WTC11 (cell line): ENCODE data around the gene PLEKHB1. TPM values are rescaled to one million over a fixed set of nuclear protein-coding genes. Genes with fewer than 3 reads are reported as not detected.

Source experiments
- ATAC-seq: fragments of 200-7000 bp; cut with Tn5 transposase; 2 replicates; pipeline ENCODE4 v1.10.0; 2021; ENCODE audit warnings: mild to moderate bottlenecking, moderate library complexity
- CTCF ChIA-PET: fragments of 300-600 bp; sonication (Branson Sonifier 250); formaldehyde crosslinking; loops from one replicate; lab custom pipeline; 2021; ENCODE audit warnings: antibody characterized with exemption; lab: Charles Lee
- POLR2A ChIA-PET: fragments of 350-600 bp; sonication (Branson Sonifier 250); formaldehyde crosslinking; loops from one replicate; lab custom pipeline; 2021; ENCODE audit warnings: antibody characterized with exemption; lab: Charles Lee
- DNase-seq: peaks from one replicate; pipeline ENCODE4 v3.0.0; 2021; ENCODE audit warnings: low spot score
- H3K27ac Mint-ChIP-seq: 2 replicates; pipeline ENCODE4 v1.8.0; 2021; ENCODE audit warnings: mixed read lengths
- H3K27me3 Mint-ChIP-seq: 2 replicates; pipeline ENCODE4 v1.8.0; 2021; ENCODE audit warnings: low read depth, mild to moderate bottlenecking, moderate library complexity, mixed read lengths
- H3K36me3 Mint-ChIP-seq: 2 replicates; pipeline ENCODE4 v1.8.0; 2021; ENCODE audit warnings: mixed read lengths
- H3K4me1 Mint-ChIP-seq: 2 replicates; pipeline ENCODE4 v1.8.0; 2022; ENCODE audit warnings: mixed read lengths
- H3K4me3 Mint-ChIP-seq: 2 replicates; pipeline ENCODE4 v1.8.0; 2021; ENCODE audit warnings: mild to moderate bottlenecking, moderate library complexity, mixed read lengths
- H3K9me3 Mint-ChIP-seq: 2 replicates; pipeline ENCODE4 v1.8.0; 2021; ENCODE audit warnings: mixed read lengths
- ARID4B ChIP-seq: sonication (generic); formaldehyde crosslinking; IDR thresholded peaks from 2 replicates; pipeline ENCODE4 v1.8.0; 2023; ENCODE audit warnings: missing genetic modification reagents, mild to moderate bottlenecking, borderline replicate concordance
- ETV6 ChIP-seq: sonication (generic); formaldehyde crosslinking; IDR thresholded peaks from 2 replicates; pipeline ENCODE4 v1.8.1; 2022; ENCODE audit warnings: mild to moderate bottlenecking, missing genetic modification reagents
- FOXJ3 ChIP-seq: sonication (generic); formaldehyde crosslinking; IDR thresholded peaks from 2 replicates; pipeline ENCODE4 v1.9.0; 2021; ENCODE audit warnings: missing genetic modification reagents, mild to moderate bottlenecking, borderline replicate concordance
- FOXK1 ChIP-seq: sonication (generic); formaldehyde crosslinking; IDR thresholded peaks from 2 replicates; pipeline ENCODE4 v1.8.0; 2022; ENCODE audit warnings: mild to moderate bottlenecking, moderate library complexity, missing genetic modification reagents
- GABPB1 ChIP-seq: sonication (generic); formaldehyde crosslinking; IDR thresholded peaks from 2 replicates; pipeline ENCODE4 v1.8.1; 2023; ENCODE audit warnings: mild to moderate bottlenecking, missing genetic modification reagents
- KAT7 ChIP-seq: sonication (generic); formaldehyde crosslinking; IDR thresholded peaks from 2 replicates; pipeline ENCODE4 v1.8.1; 2023; ENCODE audit warnings: missing genetic modification reagents, mild to moderate bottlenecking, borderline replicate concordance
- NR1H2 ChIP-seq: sonication (generic); formaldehyde crosslinking; IDR thresholded peaks from 2 replicates; pipeline ENCODE4 v1.9.0; 2021; ENCODE audit warnings: mild to moderate bottlenecking, moderate library complexity, missing genetic modification reagents
- ZNF219 ChIP-seq: sonication (generic); formaldehyde crosslinking; IDR thresholded peaks from 2 replicates; pipeline ENCODE4 v1.8.0; 2023; ENCODE audit warnings: missing genetic modification reagents, mild to moderate bottlenecking, borderline replicate concordance
- ZNF232 ChIP-seq: sonication (generic); formaldehyde crosslinking; IDR thresholded peaks from 2 replicates; pipeline ENCODE4 v1.8.0; 2022; ENCODE audit warnings: mild to moderate bottlenecking, missing genetic modification reagents
- ZNF512 ChIP-seq: sonication (generic); formaldehyde crosslinking; IDR thresholded peaks from 2 replicates; pipeline ENCODE4 v1.8.1; 2022; ENCODE audit warnings: missing genetic modification reagents, borderline replicate concordance
- total RNA-seq: library from RNA; stranded (reverse); gene quantifications from 3 replicates; pipeline ENCODE4 v1.2.3, GENCODE V29; 2021
- TF ChIP-seq, protein P1 (sequence below): sonication (generic); formaldehyde crosslinking; IDR thresholded peaks from 2 replicates; pipeline ENCODE4 v1.8.0; 2022; ENCODE audit warnings: missing genetic modification reagents
- TF ChIP-seq, protein P2 (sequence below): sonication (generic); formaldehyde crosslinking; IDR thresholded peaks from 2 replicates; pipeline ENCODE4 v1.8.0; 2022; ENCODE audit warnings: mild to moderate bottlenecking, missing genetic modification reagents
- TF ChIP-seq, protein P3 (sequence below): sonication (generic); formaldehyde crosslinking; IDR thresholded peaks from 2 replicates; pipeline ENCODE4 v1.8.1; 2022; ENCODE audit warnings: low read depth, mild to moderate bottlenecking, moderate library complexity, missing genetic modification reagents, borderline replicate concordance
- TF ChIP-seq, protein P4 (sequence below): sonication (generic); formaldehyde crosslinking; IDR thresholded peaks from 2 replicates; pipeline ENCODE4 v1.8.1; 2022; ENCODE audit warnings: mild to moderate bottlenecking, missing genetic modification reagents, moderate library complexity, borderline replicate concordance
- TF ChIP-seq, protein P5 (sequence below): fragments of 250-450 bp; sonication (Bioruptor Pico); IDR thresholded peaks from 2 replicates; pipeline ENCODE4 v2.1.2; 2022; ENCODE audit warnings: mild to moderate bottlenecking, moderate library complexity
- TF ChIP-seq, protein P6 (sequence below): fragments of 250-450 bp; sonication (Bioruptor Pico); IDR thresholded peaks from 2 replicates; pipeline ENCODE4 v1.9.0; 2021; ENCODE audit warnings: mild to moderate bottlenecking, borderline replicate concordance

PLEKHB1 gene
- total RNA-seq, 1 experiment from 2014 or later: 12.0 TPM

DNA sequence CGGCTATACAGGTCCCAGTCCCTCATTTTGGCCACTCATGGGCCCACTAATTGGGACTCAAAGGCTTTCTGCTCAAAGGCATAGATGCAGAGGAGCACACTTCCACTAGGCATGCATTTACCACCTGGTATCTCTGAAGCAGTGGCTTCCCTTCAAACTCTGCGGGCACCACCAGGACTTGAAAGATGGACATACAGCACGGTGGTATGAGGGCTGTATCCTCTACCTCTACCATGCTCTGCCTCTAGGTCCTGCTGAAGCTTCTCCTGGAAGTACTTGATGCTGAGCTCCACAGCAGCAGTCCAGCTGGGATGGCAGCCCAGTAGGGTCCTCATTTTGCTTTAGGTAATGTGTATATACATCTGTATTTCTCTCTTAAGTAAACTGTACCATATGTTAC lies 64.6 kb downstream of the PLEKHB1 start:
- CTCF ChIA-PET: no interaction called here
- H3K4me1 Mint-ChIP-seq: no peaks in the 10 kb centered on the region
- ATAC-seq: no peak
- no peaks in the 10 kb centered on the region for H3K9me3 Mint-ChIP-seq
- H3K27me3 Mint-ChIP-seq: no peaks in the 10 kb centered on the region
- no peak overlapping the region for H3K4me3 Mint-ChIP-seq
- H3K36me3 Mint-ChIP-seq: peaks cover 20% of the 10 kb centered on the region
- DNase-seq: no peak
- no peak overlapping the region; the same call in 1 of the 2 replicates for H3K27ac Mint-ChIP-seq
- POLR2A ChIA-PET: no interaction called here
- TF ChIP-seq, protein P1, sequence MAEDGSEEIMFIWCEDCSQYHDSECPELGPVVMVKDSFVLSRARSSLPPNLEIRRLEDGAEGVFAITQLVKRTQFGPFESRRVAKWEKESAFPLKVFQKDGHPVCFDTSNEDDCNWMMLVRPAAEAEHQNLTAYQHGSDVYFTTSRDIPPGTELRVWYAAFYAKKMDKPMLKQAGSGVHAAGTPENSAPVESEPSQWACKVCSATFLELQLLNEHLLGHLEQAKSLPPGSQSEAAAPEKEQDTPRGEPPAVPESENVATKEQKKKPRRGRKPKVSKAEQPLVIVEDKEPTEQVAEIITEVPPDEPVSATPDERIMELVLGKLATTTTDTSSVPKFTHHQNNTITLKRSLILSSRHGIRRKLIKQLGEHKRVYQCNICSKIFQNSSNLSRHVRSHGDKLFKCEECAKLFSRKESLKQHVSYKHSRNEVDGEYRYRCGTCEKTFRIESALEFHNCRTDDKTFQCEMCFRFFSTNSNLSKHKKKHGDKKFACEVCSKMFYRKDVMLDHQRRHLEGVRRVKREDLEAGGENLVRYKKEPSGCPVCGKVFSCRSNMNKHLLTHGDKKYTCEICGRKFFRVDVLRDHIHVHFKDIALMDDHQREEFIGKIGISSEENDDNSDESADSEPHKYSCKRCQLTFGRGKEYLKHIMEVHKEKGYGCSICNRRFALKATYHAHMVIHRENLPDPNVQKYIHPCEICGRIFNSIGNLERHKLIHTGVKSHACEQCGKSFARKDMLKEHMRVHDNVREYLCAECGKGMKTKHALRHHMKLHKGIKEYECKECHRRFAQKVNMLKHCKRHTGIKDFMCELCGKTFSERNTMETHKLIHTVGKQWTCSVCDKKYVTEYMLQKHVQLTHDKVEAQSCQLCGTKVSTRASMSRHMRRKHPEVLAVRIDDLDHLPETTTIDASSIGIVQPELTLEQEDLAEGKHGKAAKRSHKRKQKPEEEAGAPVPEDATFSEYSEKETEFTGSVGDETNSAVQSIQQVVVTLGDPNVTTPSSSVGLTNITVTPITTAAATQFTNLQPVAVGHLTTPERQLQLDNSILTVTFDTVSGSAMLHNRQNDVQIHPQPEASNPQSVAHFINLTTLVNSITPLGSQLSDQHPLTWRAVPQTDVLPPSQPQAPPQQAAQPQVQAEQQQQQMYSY (CRISPR knock-in tag): no peak
- TF ChIP-seq ZNF219 (CRISPR knock-in tag) (no peak), ZNF232 (CRISPR knock-in tag) (no peak), FOXK1 (CRISPR knock-in tag) (no peak), GABPB1 (CRISPR knock-in tag) (no peak), KAT7 (CRISPR knock-in tag) (no peak), ARID4B (no peak), ZNF512 (CRISPR knock-in tag) (no peak), NR1H2 (CRISPR knock-in tag) (no peak), ETV6 (CRISPR knock-in tag) (no peak), FOXJ3 (CRISPR knock-in tag) (no peak)
- TF ChIP-seq, protein P2, sequence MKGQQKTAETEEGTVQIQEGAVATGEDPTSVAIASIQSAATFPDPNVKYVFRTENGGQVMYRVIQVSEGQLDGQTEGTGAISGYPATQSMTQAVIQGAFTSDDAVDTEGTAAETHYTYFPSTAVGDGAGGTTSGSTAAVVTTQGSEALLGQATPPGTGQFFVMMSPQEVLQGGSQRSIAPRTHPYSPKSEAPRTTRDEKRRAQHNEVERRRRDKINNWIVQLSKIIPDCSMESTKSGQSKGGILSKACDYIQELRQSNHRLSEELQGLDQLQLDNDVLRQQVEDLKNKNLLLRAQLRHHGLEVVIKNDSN (CRISPR knock-in tag): no peak
- TF ChIP-seq, protein P3, sequence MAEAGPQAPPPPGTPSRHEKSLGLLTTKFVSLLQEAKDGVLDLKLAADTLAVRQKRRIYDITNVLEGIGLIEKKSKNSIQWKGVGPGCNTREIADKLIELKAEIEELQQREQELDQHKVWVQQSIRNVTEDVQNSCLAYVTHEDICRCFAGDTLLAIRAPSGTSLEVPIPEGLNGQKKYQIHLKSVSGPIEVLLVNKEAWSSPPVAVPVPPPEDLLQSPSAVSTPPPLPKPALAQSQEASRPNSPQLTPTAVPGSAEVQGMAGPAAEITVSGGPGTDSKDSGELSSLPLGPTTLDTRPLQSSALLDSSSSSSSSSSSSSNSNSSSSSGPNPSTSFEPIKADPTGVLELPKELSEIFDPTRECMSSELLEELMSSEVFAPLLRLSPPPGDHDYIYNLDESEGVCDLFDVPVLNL (CRISPR knock-in tag): no peak
- TF ChIP-seq, protein P4, sequence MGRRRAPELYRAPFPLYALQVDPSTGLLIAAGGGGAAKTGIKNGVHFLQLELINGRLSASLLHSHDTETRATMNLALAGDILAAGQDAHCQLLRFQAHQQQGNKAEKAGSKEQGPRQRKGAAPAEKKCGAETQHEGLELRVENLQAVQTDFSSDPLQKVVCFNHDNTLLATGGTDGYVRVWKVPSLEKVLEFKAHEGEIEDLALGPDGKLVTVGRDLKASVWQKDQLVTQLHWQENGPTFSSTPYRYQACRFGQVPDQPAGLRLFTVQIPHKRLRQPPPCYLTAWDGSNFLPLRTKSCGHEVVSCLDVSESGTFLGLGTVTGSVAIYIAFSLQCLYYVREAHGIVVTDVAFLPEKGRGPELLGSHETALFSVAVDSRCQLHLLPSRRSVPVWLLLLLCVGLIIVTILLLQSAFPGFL: no peak
- TF ChIP-seq, protein P5, sequence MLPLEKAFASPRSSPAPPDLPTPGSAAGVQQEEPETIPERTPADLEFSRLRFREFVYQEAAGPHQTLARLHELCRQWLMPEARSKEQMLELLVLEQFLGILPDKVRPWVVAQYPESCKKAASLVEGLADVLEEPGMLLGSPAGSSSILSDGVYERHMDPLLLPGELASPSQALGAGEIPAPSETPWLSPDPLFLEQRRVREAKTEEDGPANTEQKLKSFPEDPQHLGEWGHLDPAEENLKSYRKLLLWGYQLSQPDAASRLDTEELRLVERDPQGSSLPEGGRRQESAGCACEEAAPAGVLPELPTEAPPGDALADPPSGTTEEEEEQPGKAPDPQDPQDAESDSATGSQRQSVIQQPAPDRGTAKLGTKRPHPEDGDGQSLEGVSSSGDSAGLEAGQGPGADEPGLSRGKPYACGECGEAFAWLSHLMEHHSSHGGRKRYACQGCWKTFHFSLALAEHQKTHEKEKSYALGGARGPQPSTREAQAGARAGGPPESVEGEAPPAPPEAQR (CRISPR knock-in tag): no peak
- TF ChIP-seq, protein P6, sequence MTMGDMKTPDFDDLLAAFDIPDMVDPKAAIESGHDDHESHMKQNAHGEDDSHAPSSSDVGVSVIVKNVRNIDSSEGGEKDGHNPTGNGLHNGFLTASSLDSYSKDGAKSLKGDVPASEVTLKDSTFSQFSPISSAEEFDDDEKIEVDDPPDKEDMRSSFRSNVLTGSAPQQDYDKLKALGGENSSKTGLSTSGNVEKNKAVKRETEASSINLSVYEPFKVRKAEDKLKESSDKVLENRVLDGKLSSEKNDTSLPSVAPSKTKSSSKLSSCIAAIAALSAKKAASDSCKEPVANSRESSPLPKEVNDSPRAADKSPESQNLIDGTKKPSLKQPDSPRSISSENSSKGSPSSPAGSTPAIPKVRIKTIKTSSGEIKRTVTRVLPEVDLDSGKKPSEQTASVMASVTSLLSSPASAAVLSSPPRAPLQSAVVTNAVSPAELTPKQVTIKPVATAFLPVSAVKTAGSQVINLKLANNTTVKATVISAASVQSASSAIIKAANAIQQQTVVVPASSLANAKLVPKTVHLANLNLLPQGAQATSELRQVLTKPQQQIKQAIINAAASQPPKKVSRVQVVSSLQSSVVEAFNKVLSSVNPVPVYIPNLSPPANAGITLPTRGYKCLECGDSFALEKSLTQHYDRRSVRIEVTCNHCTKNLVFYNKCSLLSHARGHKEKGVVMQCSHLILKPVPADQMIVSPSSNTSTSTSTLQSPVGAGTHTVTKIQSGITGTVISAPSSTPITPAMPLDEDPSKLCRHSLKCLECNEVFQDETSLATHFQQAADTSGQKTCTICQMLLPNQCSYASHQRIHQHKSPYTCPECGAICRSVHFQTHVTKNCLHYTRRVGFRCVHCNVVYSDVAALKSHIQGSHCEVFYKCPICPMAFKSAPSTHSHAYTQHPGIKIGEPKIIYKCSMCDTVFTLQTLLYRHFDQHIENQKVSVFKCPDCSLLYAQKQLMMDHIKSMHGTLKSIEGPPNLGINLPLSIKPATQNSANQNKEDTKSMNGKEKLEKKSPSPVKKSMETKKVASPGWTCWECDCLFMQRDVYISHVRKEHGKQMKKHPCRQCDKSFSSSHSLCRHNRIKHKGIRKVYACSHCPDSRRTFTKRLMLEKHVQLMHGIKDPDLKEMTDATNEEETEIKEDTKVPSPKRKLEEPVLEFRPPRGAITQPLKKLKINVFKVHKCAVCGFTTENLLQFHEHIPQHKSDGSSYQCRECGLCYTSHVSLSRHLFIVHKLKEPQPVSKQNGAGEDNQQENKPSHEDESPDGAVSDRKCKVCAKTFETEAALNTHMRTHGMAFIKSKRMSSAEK (CRISPR knock-in tag): no peak
